H1 (cell line): ENCODE results near the gene PRRC2C. TPM values are rescaled to one million over a fixed set of nuclear protein-coding genes. Genes with fewer than 3 reads are reported as not detected.

Experiments used
- CTCF ChIA-PET: fragments of 300-600 bp; sonication (Branson Sonifier 250); formaldehyde crosslinking; loops from one replicate; lab custom pipeline; 2021; ENCODE audit not compliant: partially characterized antibody; lab: Charles Lee
- POLR2A ChIA-PET: fragments of 300-600 bp; sonication (Branson Sonifier 250); formaldehyde crosslinking; loops from one replicate; lab custom pipeline; 2021; ENCODE audit warnings: inconsistent platforms; ENCODE audit not compliant: partially characterized antibody; lab: Charles Lee
- DNase-seq, 2 experiments: peaks; one replicate each; pipeline versions ENCODE4 v3.0.0 to v3.0.0-alpha.2; 2010 to 2022; ENCODE audit warnings: low spot score in 2 of 2, low read depth in 1 of 2, mixed read lengths in 1 of 2
- FAIRE-seq: peaks from 2 replicates; lab custom pipeline; 2011; peaks lifted over from hg19 to GRCh38; lab: Jason Lieb, UNC
- H2AFZ ChIP-seq: 2 replicates; pipeline ENCODE4 v1.8.1; 2012; ENCODE audit warnings: low read length, inconsistent platforms
- H2AK5ac ChIP-seq: 2 replicates; pipeline ENCODE4 v1.6.1; 2013; ENCODE audit warnings: low read depth, low read length
- H2BK120ac ChIP-seq: replicated peaks from 2 replicates; pipeline ENCODE3; 2013; ENCODE audit warnings: low read depth, low read length, inconsistent platforms
- H2BK12ac ChIP-seq: 2 replicates; pipeline ENCODE4 v1.6.1; 2013; ENCODE audit warnings: low read depth, low read length
- H2BK15ac ChIP-seq: 2 replicates; pipeline ENCODE4 v1.6.1; 2013; ENCODE audit warnings: low read length
- H2BK20ac ChIP-seq: 2 replicates; pipeline ENCODE4 v1.6.1; 2013; ENCODE audit warnings: low read length
- H2BK5ac ChIP-seq: 2 replicates; pipeline ENCODE4 v1.6.1; 2013; ENCODE audit warnings: low read depth, low read length
- H3K14ac ChIP-seq: 2 replicates; pipeline ENCODE4 v1.6.1; 2013; ENCODE audit warnings: inconsistent platforms; ENCODE audit not compliant: insufficient read length
- H3K18ac ChIP-seq: 2 replicates; pipeline ENCODE4 v1.6.1; 2013; ENCODE audit warnings: low read length; ENCODE audit errors: extremely low read depth
- H3K23ac ChIP-seq: 2 replicates; pipeline ENCODE4 v1.6.1; 2013; ENCODE audit warnings: inconsistent platforms; ENCODE audit not compliant: insufficient read length
- H3K23me2 ChIP-seq: 2 replicates; pipeline ENCODE4 v1.6.1; 2013; ENCODE audit warnings: low read depth, low read length
- H3K27ac ChIP-seq: 2 replicates; pipeline ENCODE4 v1.6.1; 2011; ENCODE audit warnings: low read depth, low read length, inconsistent platforms
- H3K27me3 ChIP-seq, 4 experiments: replicated peaks in 1 of 4; 1 replicate in 1 of 4; 2 replicates in 3 of 4; pipeline versions ENCODE4 v1.6.1 to v1.8.1; 2011 to 2013; ENCODE audit warnings: low read length in 3 of 4, mild to moderate bottlenecking in 3 of 4, inconsistent platforms in 2 of 4, mixed read lengths in 2 of 4, moderate library complexity in 1 of 4; ENCODE audit not compliant: control insufficient read depth in 3 of 4, insufficient read depth in 3 of 4; ENCODE audit errors: extremely low read depth in 1 of 4
- H3K36me3 ChIP-seq, 4 experiments: 2 replicates each; pipeline versions ENCODE4 v1.6.1 to v1.8.1; 2011 to 2013; ENCODE audit warnings: mild to moderate bottlenecking in 4 of 4, low read length in 3 of 4, moderate library complexity in 2 of 4, control low read depth in 1 of 4, inconsistent platforms in 1 of 4; ENCODE audit not compliant: insufficient read depth in 4 of 4, control insufficient read depth in 2 of 4
- H3K4ac ChIP-seq: replicated peaks from 2 replicates; pipeline ENCODE3; 2013; ENCODE audit warnings: low read length, low read depth, mixed read lengths, inconsistent platforms; ENCODE audit not compliant: insufficient read length
- H3K4me1 ChIP-seq, 4 experiments: replicated peaks in 1 of 4; 1 replicate in 1 of 4; 2 replicates in 3 of 4; pipeline versions ENCODE4 v1.6.1 to v1.8.1; 2011 to 2013; ENCODE audit warnings: low read length in 3 of 4, inconsistent platforms in 2 of 4, mixed read lengths in 1 of 4; ENCODE audit not compliant: insufficient read depth in 4 of 4, control insufficient read depth in 3 of 4
- H3K4me2 ChIP-seq, 2 experiments: 2 replicates each; pipeline versions ENCODE4 v1.6.1 to v1.8.1; 2011 to 2013; ENCODE audit warnings: low read depth in 2 of 2, low read length in 2 of 2, control low read depth in 1 of 2, inconsistent platforms in 1 of 2, mild to moderate bottlenecking in 1 of 2; ENCODE audit not compliant: insufficient read depth in 1 of 2
- H3K4me3 ChIP-seq, 4 experiments: fragments of 200-600, 300-600 bp in 1 of 4; sonication (generic), shearing (Covaris generic), sonication (Bioruptor Twin) in 1 of 4; 2 replicates each; pipeline versions ENCODE4 v1.5.1 to v1.8.1; 2011 to 2016; ENCODE audit warnings: low read length in 4 of 4, low read depth in 3 of 4, control low read depth in 2 of 4, inconsistent platforms in 2 of 4, mild to moderate bottlenecking in 2 of 4, mixed read lengths in 1 of 4, moderate library complexity in 1 of 4; ENCODE audit not compliant: insufficient read depth in 2 of 4; ENCODE audit errors: extremely low read depth in 1 of 4
- H3K56ac ChIP-seq: replicated peaks from 2 replicates; pipeline ENCODE3; 2013; ENCODE audit warnings: low read depth, mild to moderate bottlenecking, mixed read lengths, low read length, inconsistent platforms; ENCODE audit not compliant: insufficient read length
- H3K79me1 ChIP-seq: 2 replicates; pipeline ENCODE4 v1.6.1; 2013; ENCODE audit warnings: low read depth, low read length, control low read depth
- H3K79me2 ChIP-seq, 2 experiments: 2 replicates each; pipeline versions ENCODE4 v1.6.1 to v1.8.1; 2012 to 2013; ENCODE audit warnings: low read length in 2 of 2, mild to moderate bottlenecking in 2 of 2, inconsistent platforms in 1 of 2; ENCODE audit not compliant: insufficient read depth in 2 of 2, control insufficient read depth in 1 of 2
- H3K9ac ChIP-seq, 4 experiments: replicated peaks in 1 of 4; 1 replicate in 1 of 4; 2 replicates in 3 of 4; pipeline versions ENCODE4 v1.6.1 to v1.8.1; 2011 to 2013; ENCODE audit warnings: low read depth in 3 of 4, low read length in 3 of 4, control low read depth in 2 of 4, mild to moderate bottlenecking in 2 of 4, moderate library complexity in 2 of 4, inconsistent platforms in 1 of 4; ENCODE audit errors: extremely low read depth in 1 of 4
- H3K9me3 ChIP-seq, 2 experiments: 2 replicates each; pipeline versions ENCODE4 v1.6.1 to v1.8.1; 2012 to 2013; ENCODE audit warnings: mild to moderate bottlenecking in 2 of 2, moderate library complexity in 2 of 2, control low read depth in 1 of 2, inconsistent platforms in 1 of 2, low read depth in 1 of 2, low read length in 1 of 2, mixed read lengths in 1 of 2; ENCODE audit not compliant: insufficient read depth in 2 of 2
- H4K20me1 ChIP-seq, 2 experiments: replicated peaks in 1 of 2; 2 replicates each; pipeline versions ENCODE3 to v1.8.1; 2011 to 2013; ENCODE audit warnings: inconsistent platforms in 2 of 2, low read length in 2 of 2, mild to moderate bottlenecking in 1 of 2; ENCODE audit not compliant: insufficient read depth in 2 of 2, control insufficient read depth in 1 of 2
- H4K5ac ChIP-seq: 2 replicates; pipeline ENCODE4 v1.6.1; 2013; ENCODE audit warnings: low read length, low read depth, mixed read lengths, inconsistent platforms; ENCODE audit not compliant: insufficient read length
- H4K8ac ChIP-seq: 2 replicates; pipeline ENCODE4 v1.8.0; 2013; ENCODE audit warnings: mild to moderate bottlenecking, moderate library complexity, low read length, inconsistent platforms; ENCODE audit not compliant: insufficient read depth; ENCODE audit errors: extremely low read depth
- H4K91ac ChIP-seq: replicated peaks from 2 replicates; pipeline ENCODE3; 2013; ENCODE audit warnings: low read length, mixed read lengths, inconsistent platforms; ENCODE audit not compliant: insufficient read length
- BACH1 ChIP-seq: IDR thresholded peaks from 2 replicates; pipeline ENCODE4 v1.6.1; 2012; ENCODE audit warnings: low read length, improper control_type of control experiment
- CBX5 ChIP-seq: fragments of 300-800, 300-1000 bp; sonication (generic); IDR thresholded peaks from 2 replicates; pipeline ENCODE4 v1.7.1; 2016; ENCODE audit warnings: antibody characterized with exemption, low read length, low read depth
- HDAC6 ChIP-seq: IDR thresholded peaks from one replicate; pipeline ENCODE4 v1.7.1; 2012; ENCODE audit warnings: low read depth, mild to moderate bottlenecking, inconsistent platforms, low read length, moderate library complexity
- POLR2A ChIP-seq, 2 experiments: IDR thresholded peaks; 1 replicate in 1 of 2; 2 replicates in 1 of 2; pipeline ENCODE4 v1.6.1; 2011; ENCODE audit warnings: low read depth in 2 of 2, low read length in 2 of 2, mild to moderate bottlenecking in 2 of 2; ENCODE audit errors: control extremely low read depth in 1 of 2
- SIRT6 ChIP-seq: IDR thresholded peaks from one replicate; pipeline ENCODE4 v1.7.1; 2012; ENCODE audit warnings: low read length, inconsistent platforms
- WGBS, 2 experiments: shearing (Covaris generic) in 1 of 2; methylation state at CpG; one replicate each; pipeline versions ENCODE4 v1.1.6 to v1.1.7; 2013 to 2015; ENCODE audit warnings: low lambda C conversion rate in 2 of 2, mixed read lengths in 2 of 2, inconsistent platforms in 1 of 2, low coverage in 1 of 2, missing lambda C conversion rate in 1 of 2; ENCODE audit not compliant: insufficient replicate concordance in 2 of 2, insufficient coverage in 1 of 2, insufficient read length in 1 of 2; ENCODE audit errors: extremely low coverage in 1 of 2, missing lambda C conversion rate in 1 of 2; 5-methylcytosine and 5-hydroxymethylcytosine counted together
- polyA plus RNA-seq, 7 experiments: library from polyadenylated mRNA; depleted of rRNA in 3 of 7; stranded (reverse) in 5 of 7; unstranded in 2 of 7; fragments of >200 nt in 5 of 7; fragments of 200-250 nt in 2 of 7; gene quantifications; 1 replicate in 5 of 7; 2 replicates in 1 of 7; 4 replicates in 1 of 7; pipeline versions ENCODE4 v1.2.1 to v1.2.3, GENCODE V29; 2011 to 2013; ENCODE audit warnings: missing spikeins in 2 of 7, mixed read lengths in 2 of 7
- total RNA-seq: library from RNA; stranded (reverse); fragmentation: NEBNext Ultra II Directional; extraction: Animal tissue kit (Norgen Biotek cat#: 25700); gene quantifications from 2 replicates; pipeline ENCODE4 v1.2.1, GENCODE V29; 2021

Gene PRRC2C
- total and polyA plus RNA-seq, 2 of the 8 experiments (the other 6 are each of a cell fraction or from before 2014, with no cell fraction given): 125 to 264 TPM

DNA sequence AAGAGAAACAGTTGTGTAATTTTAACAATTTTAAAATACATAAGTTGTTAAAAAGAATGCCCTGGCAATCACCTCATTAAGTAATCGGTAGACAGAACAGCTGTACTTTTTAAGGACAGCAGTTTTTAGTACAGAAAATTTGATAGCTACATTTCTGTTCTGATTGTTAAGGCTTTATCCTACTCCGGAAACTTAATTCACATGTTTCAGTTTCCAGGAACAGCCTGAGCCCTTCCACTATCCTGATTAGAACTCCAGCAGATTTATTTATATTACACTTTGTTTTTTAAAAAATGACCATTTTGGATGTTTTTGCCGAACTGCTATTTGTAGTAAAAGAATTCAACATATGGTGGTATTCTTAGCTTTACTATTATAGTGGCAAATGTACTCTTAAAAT, 8.7 kb downstream of the PRRC2C start:
- POLR2A ChIA-PET: interaction anchor here (1.4 to 2.2 kb wide), 2 partner anchors 9 to 13 kb away, joined by 3 to 10 read pairs; partner anchors contain the start of gene PRRC2C
- TF ChIP-seq POLR2A (IDR thresholded peaks at IDR 0.05; ENCODE audit: control extremely low read depth in 1 of 2, low read depth in 2 of 2, low read length in 2 of 2): no peak
- no peak for TF ChIP-seq HDAC6
- TF ChIP-seq CBX5: no peak
- TF ChIP-seq SIRT6: no peak
- TF ChIP-seq BACH1: no peak

More for the DNA sequence above, 8.7 kb downstream of the PRRC2C start:
- Histone ChIP-seq H3K4me3 (no peak overlapping the region), H3K9ac (no peak overlapping the region), H4K8ac (no peak overlapping the region), H3K4ac (no peak overlapping the region), H3K27me3 (no peaks in the 10 kb centered on the region), H2BK12ac (no peak overlapping the region), H3K23me2 (no peaks in the 10 kb centered on the region), H3K4me1 (peaks cover 0 to 3% (median under 1%) of the 10 kb centered on the region in 4 experiments; a peak in 2 of 7 replicates), H2BK15ac (no peak overlapping the region), H4K91ac (no peak overlapping the region), H3K27ac (no peak overlapping the region), H2BK120ac (no peak overlapping the region), H3K56ac (no peak overlapping the region), H3K18ac (no peak overlapping the region), H3K9me3 (no peaks in the 10 kb centered on the region), H3K4me2 (no peak overlapping the region), H2AK5ac (no peak overlapping the region), H3K14ac (no peak overlapping the region), H2BK20ac (no peak overlapping the region), H3K79me2 (peaks cover 72 to 100% of the 10 kb centered on the region in 2 experiments), H3K79me1 (peaks cover 7% of the 10 kb centered on the region), H4K20me1 (peaks cover 21 to 42% of the 10 kb centered on the region in 2 experiments), H4K5ac (no peak overlapping the region), H3K23ac (no peak overlapping the region), H3K36me3 (no peaks in the 10 kb centered on the region; a peak in 1 of 8 replicates), H2BK5ac (no peak overlapping the region), H2AFZ (no peak overlapping the region)
- 89% methylated on average over 3 of the region's 3 CpGs; no CpG with 5 or more reads in 1 of the 2 experiments for WGBS, 2 experiments
- no peak for DNase-seq
- no peak for FAIRE-seq
- CTCF ChIA-PET: interaction anchor here (0.6 to 1.3 kb wide), 2 partner anchors 9 to 37 kb away, joined by 4 read pairs; partner anchors contain the start of gene PRRC2C
